ENCODE results near the gene TNS1. TPM values are rescaled to one million over a fixed set of nuclear protein-coding genes. Genes with fewer than 3 reads are reported as not detected.
A peak's percentile ranks its signal among the peaks of the same experiment; 100 is the strongest.

TNS1 gene
- total RNA-seq, 2 donors from 2014 or later: 0.29 to 2.1 TPM

GRCh38 chr2:217969588-217969987 is 33.2 kb downstream of the TNS1 start:
- H3K4me3 Mint-ChIP-seq: no peak overlapping the region

GRCh38 chr2:217968023-217968422 is 34.8 kb downstream of the TNS1 start:
- Mint-ChIP-seq H3K4me1 (ENCODE audit: low read depth in 2 of 2) (no peaks in the 10 kb centered on the region), H3K4me3 (no peak overlapping the region)

More at GRCh38 chr2:217969588-217969987, 33.2 kb downstream of the TNS1 start:
- Mint-ChIP-seq H3K9me3 (no peaks in the 10 kb centered on the region), H3K4me1 (ENCODE audit: low read depth in 2 of 2) (no peaks in the 10 kb centered on the region), H3K36me3 (no peaks in the 10 kb centered on the region), H3K27me3 (peaks cover 4 to 28% of the 10 kb centered on the region in 2 donors), H3K27ac (no peak overlapping the region)
- ATAC-seq (no peak), DNase-seq (ENCODE audit: low spot score) (no peak)

DNA sequence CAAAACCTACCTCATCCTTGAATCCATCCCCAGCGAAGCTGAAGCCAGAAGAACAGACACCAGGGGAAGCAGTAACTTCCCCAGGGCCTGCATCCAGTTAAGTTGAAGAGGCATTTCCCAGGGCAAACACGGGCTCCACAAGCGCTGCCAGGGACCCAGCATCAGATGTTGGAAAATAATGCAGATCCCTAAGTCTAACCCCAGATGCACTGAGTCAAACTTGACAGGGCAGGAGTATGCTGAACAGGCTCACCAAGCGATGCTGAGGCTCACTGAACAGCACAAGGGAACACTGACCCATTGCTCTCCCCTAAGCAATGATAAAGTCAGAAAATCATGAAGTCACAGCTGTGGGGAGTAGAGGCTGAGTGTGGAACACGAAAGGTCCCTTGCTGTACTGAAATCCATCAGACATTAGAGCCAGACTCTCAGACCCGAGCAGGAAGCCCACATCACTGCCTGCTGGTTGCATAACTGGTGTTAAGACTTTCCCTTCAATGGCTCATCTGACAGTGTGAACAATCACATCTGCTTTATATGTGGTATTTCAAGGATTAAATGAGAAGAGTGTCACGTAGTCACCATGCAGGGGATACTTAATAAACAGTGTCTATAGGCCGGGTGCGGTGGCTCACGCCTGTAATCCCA is 36.2 kb downstream of the TNS1 start:
- H3K9me3 Mint-ChIP-seq: no peaks in the 10 kb centered on the region
- H3K4me1 Mint-ChIP-seq (ENCODE audit: low read depth in 2 of 2): no peaks in the 10 kb centered on the region
- H3K27ac Mint-ChIP-seq: no peak overlapping the region
- no peak overlapping the region for H3K4me3 Mint-ChIP-seq
- H3K27me3 Mint-ChIP-seq: peaks cover 4 to 23% of the 10 kb centered on the region in 2 donors
- ATAC-seq (no peak), DNase-seq (ENCODE audit: low spot score) (no peak)
- H3K36me3 Mint-ChIP-seq: no peaks in the 10 kb centered on the region

More at GRCh38 chr2:217968023-217968422, 34.8 kb downstream of the TNS1 start:
- no peaks in the 10 kb centered on the region for H3K36me3 Mint-ChIP-seq
- H3K9me3 Mint-ChIP-seq: no peaks in the 10 kb centered on the region
- H3K27me3 Mint-ChIP-seq: peaks cover 4 to 28% of the 10 kb centered on the region in 2 donors
- DNase-seq (ENCODE audit: low spot score) (no peak), ATAC-seq (no peak)
- H3K27ac Mint-ChIP-seq: no peak overlapping the region

GRCh38 chr2:217964275-217965161 is 38.3 kb downstream of the TNS1 start:
- Mint-ChIP-seq H3K36me3 (no peaks in the 10 kb centered on the region), H3K27me3 (peaks cover 4% of the 10 kb centered on the region in 2 donors), H3K4me3 (no peak overlapping the region), H3K9me3 (no peaks in the 10 kb centered on the region), H3K4me1 (ENCODE audit: low read depth in 2 of 2) (no peaks in the 10 kb centered on the region), H3K27ac (no peak overlapping the region)
- ATAC-seq (peak in 1 of 2 donors; percentile 31), DNase-seq (ENCODE audit: low spot score) (no peak)

GRCh38 chr2:217960351-217960750 is 42.4 kb downstream of the TNS1 start:
- Mint-ChIP-seq H3K4me3 (no peak overlapping the region), H3K9me3 (no peaks in the 10 kb centered on the region), H3K27ac (no peak overlapping the region), H3K27me3 (peaks cover 10% of the 10 kb centered on the region in 2 donors), H3K36me3 (no peaks in the 10 kb centered on the region), H3K4me1 (ENCODE audit: low read depth in 2 of 2) (no peaks in the 10 kb centered on the region)
- DNase-seq (ENCODE audit: low spot score): no peak
- ATAC-seq: peak in 1 of 2 donors; percentile 21

DNA sequence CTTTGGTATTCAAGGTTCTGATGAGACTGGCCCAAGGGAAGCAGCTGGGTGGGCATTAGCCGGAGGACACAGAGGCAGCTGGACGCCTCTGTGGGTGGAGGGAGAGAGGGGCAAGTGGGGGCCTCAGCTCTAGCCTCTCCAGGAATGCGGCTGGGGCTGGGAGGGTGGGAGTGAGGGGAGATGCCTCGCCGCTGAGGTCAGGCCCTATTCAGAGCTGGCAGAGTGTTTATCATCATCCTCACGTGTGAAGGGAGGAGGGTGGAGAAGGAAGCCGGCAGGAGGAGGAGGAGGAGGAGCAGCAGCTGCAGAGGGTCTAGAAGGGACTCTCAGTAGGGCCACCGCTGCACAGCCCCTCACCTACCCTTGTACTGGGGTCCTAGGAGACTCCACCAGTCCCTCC is 43.1 kb downstream of the TNS1 start:
- Mint-ChIP-seq H3K27ac (no peak overlapping the region), H3K36me3 (no peaks in the 10 kb centered on the region), H3K27me3 (peaks cover 10% of the 10 kb centered on the region in 2 donors), H3K4me3 (no peak overlapping the region), H3K4me1 (ENCODE audit: low read depth in 2 of 2) (no peaks in the 10 kb centered on the region), H3K9me3 (no peaks in the 10 kb centered on the region)
- ATAC-seq (no peak), DNase-seq (ENCODE audit: low spot score) (no peak)

DNA sequence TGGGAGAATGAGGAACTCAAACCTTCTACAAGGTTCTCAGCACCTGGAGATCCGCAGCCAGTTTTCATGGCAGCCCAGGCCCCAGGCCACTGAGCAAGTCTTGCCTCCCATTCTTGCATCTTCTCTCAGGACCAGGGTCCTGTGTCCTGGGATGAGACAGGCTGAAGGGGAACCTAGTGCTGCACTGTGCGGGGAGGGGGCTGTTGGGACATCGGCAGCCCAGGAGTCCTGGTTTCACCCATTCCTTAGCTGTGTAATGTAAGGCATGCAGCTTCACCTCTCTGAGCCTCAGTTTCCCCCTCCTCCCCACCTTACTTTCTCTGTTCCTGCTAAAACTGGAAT is 43.9 kb downstream of the TNS1 start:
- no peak for ATAC-seq
- Mint-ChIP-seq H3K36me3 (no peaks in the 10 kb centered on the region), H3K4me3 (no peak overlapping the region), H3K9me3 (no peaks in the 10 kb centered on the region), H3K27ac (no peak overlapping the region), H3K4me1 (ENCODE audit: low read depth in 2 of 2) (no peaks in the 10 kb centered on the region), H3K27me3 (peaks cover 10% of the 10 kb centered on the region in 2 donors)
- peak; percentile 38 for DNase-seq (ENCODE audit: low spot score)

DNA sequence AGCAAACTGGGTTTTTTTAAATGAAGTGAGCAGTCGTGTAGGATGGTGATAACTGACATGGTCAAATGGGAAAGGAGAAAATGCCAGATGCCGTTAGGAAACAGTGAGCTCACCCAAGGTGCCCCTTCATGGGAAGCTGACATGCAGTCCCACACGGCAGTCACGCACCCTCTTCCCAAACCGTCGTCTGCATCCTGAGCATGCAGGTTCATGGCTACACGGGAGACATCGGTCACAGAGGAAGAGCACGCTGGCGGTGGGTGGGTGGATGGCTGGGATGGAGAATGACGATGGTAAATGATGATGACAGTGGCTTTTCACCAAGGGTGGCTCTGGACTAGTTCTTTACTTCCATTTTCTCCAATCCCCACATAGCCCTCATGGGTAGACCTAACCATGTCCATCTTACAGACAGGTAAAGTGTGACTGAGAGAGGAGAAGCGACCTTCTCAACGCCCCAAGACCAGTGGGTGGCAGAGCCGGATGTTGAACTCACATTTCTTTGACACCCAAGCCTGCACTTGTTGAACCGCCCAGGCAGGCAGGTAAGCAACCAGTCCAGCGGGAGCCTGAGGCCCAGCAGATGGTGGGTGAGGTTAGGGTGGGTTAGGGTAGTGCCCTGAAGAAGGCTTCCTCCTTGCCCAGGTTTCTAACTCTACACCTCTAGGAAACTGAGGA is 44.5 kb downstream of the TNS1 start:
- Mint-ChIP-seq H3K27ac (no peak overlapping the region), H3K27me3 (peaks cover 10% of the 10 kb centered on the region in 2 donors), H3K36me3 (no peaks in the 10 kb centered on the region), H3K9me3 (no peaks in the 10 kb centered on the region), H3K4me1 (ENCODE audit: low read depth in 2 of 2) (no peaks in the 10 kb centered on the region), H3K4me3 (no peak overlapping the region)
- peak; percentile 40 for DNase-seq (ENCODE audit: low spot score)
- no peak for ATAC-seq

DNA sequence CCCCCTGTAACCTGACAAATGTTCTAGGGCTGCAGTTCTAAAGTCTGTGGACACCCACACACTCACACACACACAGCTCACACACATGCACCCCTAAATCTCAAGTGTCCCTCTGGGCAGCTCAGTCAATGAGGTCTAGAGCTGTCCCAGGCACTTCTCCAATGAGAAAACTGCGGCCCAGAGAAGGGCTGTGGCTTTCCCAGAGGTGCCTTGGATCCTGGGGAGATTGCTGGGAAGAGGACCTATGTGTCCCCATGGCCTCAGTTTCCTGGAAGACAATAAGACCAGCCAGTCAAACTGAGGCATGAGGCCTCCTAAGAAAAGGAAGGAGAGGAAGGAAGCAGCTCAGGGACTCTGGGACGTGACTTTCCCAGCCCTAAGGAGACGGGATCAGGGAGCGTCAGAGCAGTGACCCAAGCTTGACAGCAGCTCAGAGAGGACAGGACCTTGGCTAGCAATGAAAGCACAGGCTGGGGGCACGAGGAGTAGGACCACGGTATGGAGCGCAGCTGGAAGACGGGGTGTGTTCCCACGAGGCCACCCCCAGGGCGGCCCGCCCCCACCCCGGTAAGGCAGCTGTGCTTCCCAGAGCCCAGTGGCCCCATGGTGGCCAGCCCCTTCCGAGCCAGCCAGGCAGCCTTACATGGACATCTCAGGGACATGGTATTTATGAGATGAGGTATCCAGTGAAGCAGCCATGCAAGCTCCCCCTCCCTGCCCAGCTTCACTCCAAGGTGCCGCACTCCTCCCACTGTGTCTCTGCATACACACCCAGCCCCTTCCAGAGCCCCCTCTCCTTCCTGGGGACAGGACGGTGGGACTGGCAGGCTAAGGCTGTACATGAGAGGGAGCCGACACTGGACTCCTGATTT is 46.0 kb downstream of the TNS1 start:
- Mint-ChIP-seq H3K27ac (no peak overlapping the region), H3K4me3 (no peak overlapping the region), H3K27me3 (peaks cover 10 to 13% of the 10 kb centered on the region in 2 donors), H3K4me1 (ENCODE audit: low read depth in 2 of 2) (no peaks in the 10 kb centered on the region), H3K36me3 (no peaks in the 10 kb centered on the region), H3K9me3 (no peaks in the 10 kb centered on the region)
- ATAC-seq (no peak), DNase-seq (ENCODE audit: low spot score) (peak; percentile 35)

DNA sequence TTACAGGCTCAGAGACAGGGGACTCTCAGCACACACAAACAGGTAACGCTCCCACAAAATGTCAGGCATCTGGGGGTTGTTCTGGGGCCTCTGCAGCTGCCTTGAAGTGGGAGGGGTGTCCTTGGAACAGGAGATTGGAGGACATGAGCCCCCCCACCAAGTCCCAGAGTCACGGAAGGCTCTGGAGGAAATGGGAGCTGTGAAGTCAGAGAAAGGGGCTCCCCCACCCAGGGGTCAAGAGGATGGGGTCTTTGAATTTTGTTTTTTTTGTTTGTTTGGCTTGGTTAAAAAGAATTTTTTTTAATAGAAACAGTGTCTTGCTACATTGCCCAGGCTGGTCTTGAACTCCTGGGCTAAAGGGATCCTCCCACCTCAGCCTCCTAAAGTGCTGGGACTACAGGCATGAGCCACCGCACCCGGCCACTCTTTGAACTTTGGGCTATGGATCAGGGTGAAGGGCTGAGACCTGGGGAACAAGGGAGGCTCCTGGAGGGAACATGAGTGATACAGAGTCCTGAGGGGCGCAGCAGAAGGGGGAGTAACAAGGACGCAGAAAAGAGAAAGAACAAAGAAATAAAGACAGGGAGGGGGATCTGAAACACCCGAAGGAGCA is 46.8 kb downstream of the TNS1 start:
- DNase-seq (ENCODE audit: low spot score) (no peak), ATAC-seq (no peak)
- Mint-ChIP-seq H3K4me3 (no peak overlapping the region), H3K9me3 (no peaks in the 10 kb centered on the region), H3K27me3 (peaks cover 13 to 21% of the 10 kb centered on the region in 2 donors), H3K36me3 (no peaks in the 10 kb centered on the region), H3K4me1 (ENCODE audit: low read depth in 2 of 2) (no peaks in the 10 kb centered on the region), H3K27ac (no peak overlapping the region)

GRCh38 chr2:217954971-217955740 is 47.6 kb downstream of the TNS1 start:
- no peaks in the 10 kb centered on the region for H3K36me3 Mint-ChIP-seq
- DNase-seq (ENCODE audit: low spot score) (peak; percentile 13), ATAC-seq (no peak)
- no peaks in the 10 kb centered on the region for H3K9me3 Mint-ChIP-seq
- no peaks in the 10 kb centered on the region for H3K4me1 Mint-ChIP-seq (ENCODE audit: low read depth in 2 of 2)
- H3K27me3 Mint-ChIP-seq: peaks cover 11 to 24% of the 10 kb centered on the region in 2 donors
- no peak overlapping the region for H3K27ac Mint-ChIP-seq
- no peak overlapping the region for H3K4me3 Mint-ChIP-seq

GRCh38 chr2:217954469-217954868 is 48.3 kb downstream of the TNS1 start:
- DNase-seq (ENCODE audit: low spot score): peak; percentile 18
- Mint-ChIP-seq H3K27me3 (peaks cover 11 to 24% of the 10 kb centered on the region in 2 donors), H3K27ac (no peak overlapping the region), H3K9me3 (no peaks in the 10 kb centered on the region), H3K36me3 (no peaks in the 10 kb centered on the region), H3K4me1 (ENCODE audit: low read depth in 2 of 2) (no peaks in the 10 kb centered on the region), H3K4me3 (no peak overlapping the region)
- ATAC-seq: no peak
